ENCODE data around the gene CLDN9. TPM values are rescaled to one million over a fixed set of nuclear protein-coding genes. Genes with fewer than 3 reads are reported as not detected.

Gene CLDN9
- polyA plus RNA-seq, 10 donors, result 0.45 to 2.6 (median 1.3) TPM

DNA sequence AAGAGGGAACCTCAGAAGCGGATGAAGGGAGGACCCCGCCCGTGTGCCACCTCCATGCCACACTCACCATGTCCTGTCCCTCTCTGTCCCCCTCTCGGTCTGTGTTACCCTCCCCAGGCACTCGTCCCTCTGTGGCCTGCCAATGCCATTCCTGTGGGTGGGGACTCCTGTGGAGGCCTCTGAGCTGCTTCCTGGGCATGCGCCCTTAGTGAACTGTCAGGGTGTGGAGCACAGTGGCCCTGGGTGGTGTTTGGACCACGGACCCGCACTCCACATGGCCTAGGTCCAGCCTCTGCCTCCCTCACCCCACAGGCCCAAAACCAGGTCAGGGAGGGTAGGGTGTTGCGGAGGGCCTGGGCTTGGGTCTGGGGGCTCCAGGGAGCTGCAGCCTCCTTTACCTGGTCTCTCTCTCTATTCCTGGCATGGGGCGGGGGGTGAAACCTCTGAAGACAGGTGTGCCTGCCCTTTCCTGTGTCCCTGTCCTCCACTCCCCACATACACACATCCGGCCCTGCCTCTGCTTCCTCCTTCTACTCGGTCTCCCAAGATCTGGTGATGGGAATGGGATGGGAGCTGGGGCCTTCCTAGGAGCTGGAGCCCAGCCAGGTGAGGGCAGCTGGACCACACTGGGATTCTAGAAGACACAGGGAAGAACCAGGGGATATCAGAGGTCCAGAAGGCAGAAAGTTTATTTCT lies 21.0 kb upstream of the CLDN9 start:
- DNase-seq, result no peak

DNA sequence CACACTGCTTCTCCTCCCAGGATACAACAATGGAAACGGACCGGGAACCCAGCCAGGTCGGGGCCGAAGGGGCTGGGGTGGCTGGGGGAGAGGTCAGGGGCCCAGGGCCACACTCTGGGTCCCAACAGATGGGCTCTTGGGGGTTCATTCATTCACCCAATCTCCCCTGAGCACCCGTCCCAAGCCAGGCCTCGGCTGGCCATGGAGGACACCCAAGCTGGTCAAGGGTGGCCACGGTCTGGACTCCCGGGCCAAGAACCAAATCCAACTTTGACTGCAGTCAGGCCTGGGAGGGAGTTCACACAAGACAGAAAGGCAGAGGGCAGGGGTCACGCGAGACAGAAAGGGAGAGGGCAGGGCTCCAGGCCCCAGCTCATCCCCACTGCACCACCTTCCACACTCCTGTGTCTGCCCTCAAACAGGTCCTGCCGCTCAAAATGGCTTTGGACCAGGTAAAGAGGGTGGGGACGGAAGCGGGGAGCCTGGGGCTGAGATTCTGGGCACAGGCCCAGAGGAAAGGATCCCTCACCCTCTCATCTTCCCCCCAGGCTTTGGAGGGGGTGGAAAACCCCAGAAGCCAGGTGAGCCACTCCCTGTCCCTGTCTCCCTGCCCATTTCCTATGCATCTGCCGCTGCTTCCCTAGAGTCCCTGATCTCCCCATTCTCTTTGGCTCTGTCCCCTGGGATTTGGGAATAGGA lies 20.2 kb upstream of the CLDN9 start:
- DNase-seq, result no peak

DNA sequence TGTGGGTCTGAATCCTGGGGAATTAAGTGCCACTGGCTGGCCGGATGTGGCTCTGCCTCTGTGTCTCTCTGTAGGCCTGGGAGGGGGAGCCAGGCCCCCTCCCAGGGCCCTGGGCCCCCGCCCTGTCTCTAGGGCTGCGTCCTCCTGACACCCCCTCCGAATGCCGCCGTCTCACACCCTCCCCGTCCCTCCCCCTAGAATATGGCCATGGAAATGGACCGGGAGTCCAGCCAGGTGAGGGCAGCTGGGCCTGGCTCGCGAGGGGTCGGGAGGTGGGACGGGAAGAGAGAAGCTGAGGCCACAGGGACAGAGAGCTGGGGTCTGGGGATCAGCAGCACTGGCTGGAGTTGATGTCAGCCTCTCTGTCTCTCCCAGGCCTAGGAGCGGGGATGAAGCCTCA lies 16.4 kb upstream of the CLDN9 start:
- no peak for DNase-seq

DNA sequence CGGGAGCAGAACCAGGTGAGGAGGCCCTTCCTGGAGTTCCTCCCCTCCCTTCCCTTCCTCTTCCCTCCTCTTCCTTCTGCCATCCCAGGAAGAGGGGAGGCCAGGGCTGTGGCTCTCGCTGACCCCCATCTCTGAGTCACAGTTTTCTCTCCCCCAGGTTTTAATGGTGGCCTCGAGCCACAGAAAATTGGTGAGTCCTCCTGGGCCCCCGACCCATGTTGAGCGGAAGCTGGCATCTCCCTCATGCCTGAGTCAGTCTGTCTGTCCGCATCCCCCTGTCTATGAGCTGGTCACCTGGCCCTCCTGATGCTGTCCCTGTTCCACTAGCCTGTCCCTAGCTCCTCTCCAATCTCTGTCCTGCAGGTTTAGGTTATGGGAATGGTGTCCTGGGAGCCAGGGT lies 12.8 kb upstream of the CLDN9 start:
- DNase-seq, result no peak

DNA sequence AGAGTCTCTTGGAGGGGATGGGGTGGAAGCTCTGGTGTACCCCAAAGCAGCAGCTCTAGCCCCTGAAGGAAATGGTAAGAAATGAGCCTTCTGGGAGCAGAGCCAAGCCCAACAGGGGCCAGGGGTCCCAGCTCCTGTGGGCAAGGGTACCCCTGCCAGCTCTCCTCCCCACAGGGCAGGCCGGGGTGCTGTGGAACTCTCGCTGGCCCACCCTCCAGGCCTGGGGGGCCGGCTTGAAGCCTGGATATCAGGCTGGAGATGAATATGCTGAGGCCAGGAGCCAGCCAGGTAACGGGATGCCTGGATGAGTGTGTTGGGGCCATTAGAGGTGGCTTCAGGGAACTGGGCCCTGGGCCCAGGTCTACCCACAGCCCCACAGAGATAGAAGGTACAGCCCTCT lies 12.2 kb upstream of the CLDN9 start:
- no peak for DNase-seq

DNA sequence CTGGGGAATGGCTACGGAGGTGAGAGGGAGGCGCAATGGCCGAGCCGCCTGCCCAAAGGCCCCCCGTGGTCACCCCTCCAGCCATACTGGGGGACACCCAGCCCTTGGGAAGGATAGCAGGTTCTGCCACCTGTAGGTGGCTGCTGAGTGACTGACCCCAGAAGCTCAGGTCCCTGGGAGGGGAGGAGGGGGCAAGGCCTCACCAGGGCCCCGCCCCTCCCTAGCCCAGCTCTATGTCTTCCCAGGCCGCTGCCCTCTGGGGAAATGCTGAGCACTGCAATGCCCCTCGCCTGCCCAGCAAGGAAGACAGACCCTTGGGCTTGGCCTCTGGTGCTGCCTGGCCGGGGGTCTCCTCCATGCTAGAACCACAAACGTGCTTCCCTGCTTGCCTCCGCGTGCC lies 11.4 kb upstream of the CLDN9 start:
- no peak for DNase-seq

DNA sequence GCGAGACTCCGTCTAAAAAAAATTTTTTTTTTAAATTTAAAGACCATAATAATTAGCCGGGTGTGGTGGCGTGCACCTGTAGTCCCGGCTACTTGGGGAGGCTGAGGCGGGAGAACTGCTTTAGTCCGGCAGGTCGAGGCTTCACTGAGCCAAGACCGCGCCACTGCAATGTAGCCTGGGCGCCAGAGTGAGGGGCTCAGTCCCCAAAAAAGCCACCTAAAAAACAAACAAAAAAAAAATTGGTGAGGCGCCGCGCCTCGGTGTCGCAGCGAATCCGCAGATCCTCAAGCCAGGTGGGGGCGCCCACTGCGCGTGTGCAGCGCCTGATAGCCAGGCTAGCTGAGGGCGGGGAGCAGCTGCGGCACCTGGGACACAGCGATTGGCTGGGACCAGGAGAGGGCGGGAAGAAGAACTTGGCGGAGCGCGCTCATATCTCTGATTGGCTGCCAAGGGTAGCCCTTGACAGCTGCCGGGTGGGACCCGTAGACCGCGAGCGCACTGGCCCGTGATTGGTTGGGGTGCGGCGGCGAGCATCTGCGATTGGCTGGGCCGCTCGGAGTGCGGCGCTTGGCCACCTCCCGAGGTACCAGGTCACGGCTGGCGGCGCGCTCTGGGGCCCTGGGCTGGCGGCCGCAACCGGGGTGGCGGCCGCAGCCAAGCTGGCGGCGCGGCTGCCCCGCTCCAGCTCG lies 9.0 kb upstream of the CLDN9 start:
- peak; percentile 97 to 98 (median 97) for DNase-seq

DNA sequence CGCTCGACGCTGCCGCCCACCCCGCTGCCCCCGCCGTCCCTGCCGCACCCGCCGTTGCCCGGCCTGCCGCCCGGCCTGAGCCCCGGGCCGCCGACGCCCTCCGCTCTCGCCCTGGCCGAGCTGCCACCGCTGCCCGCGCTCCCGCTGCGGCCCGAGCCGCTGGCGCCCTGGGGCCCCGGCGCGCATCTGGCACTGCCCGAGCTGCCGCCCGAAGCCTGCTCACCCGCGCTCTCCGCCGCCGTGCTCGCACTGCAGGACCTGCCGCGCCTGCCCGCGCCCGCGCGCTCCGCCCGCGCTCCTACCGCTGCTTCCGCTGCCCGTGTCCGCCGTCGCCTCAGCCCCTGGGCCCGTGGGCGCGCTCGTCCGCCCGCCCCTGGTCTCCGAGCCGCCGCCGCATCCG lies 8.4 kb upstream of the CLDN9 start:
- no peak for DNase-seq

DNA sequence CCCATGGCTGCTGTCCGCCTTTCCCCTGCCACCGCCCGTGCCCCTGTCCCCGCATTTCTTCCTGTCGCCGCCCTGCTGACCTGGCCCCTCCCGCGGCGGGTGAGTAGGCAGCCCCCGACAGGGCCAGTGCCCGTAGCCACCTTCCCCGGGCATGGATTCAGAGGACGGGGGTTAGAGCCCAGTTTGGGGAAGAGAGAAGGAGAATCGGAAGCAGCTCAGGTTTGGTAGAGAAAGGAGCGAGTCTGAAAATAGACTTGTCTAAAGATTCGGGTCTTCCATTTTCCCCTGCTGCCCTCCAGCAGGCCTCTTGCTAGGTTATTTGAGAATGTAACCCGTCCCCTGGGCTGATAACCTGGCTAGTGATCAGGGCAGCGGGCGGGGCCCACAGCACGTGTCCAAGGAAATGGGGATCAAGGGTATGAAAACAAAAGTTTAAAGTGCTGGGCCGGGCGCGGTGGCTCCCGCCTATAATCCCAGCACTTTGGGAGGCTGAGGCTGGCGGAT lies 7.9 kb upstream of the CLDN9 start:
- peak in 1 of 3 donors; percentile 14 for DNase-seq

DNA sequence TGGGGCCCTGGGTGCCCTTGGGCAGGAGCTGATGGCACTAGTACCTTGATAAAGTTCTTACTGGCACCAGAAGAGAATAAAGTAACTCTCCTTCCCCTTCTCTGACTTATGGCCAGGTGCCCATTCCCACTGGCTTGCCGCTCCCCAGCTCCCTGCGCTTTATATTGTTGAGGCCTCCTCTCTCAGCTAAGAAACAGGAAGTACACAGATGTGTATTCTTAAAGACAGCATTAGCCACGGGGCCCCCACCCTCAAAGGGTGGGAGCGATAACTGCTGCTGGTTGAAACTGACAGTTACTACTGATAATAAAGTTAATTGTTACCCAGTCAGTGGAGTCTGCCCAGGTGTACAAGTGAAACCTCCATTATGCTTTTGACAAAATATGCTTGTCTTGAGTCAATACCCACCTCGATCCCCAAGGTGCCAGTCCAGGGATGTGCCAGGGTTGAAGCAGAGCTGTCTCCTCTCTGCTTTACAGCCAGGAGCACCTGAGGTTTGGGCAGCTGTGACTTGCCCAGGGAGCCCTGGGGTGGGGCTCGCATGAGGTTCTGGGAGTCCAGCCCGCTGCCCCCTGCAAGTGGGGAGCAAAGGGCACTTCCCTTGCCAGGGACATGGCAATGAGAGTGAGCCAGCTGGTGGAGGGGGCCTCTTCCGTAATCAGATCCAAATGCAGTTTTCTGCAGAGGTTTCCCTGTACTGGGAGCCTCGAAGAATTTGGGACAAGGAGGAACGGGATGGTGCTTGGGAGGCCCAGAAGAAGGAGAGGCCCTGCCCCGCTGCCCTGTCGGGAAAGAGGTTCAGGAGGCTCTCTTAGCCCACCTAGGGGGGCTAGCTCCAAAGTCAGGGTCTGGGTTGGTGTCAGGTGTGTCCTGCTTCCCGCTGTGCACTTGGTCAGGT lies 5.4 kb upstream of the CLDN9 start:
- peak in 1 of 3 donors; percentile 14 for DNase-seq

DNA sequence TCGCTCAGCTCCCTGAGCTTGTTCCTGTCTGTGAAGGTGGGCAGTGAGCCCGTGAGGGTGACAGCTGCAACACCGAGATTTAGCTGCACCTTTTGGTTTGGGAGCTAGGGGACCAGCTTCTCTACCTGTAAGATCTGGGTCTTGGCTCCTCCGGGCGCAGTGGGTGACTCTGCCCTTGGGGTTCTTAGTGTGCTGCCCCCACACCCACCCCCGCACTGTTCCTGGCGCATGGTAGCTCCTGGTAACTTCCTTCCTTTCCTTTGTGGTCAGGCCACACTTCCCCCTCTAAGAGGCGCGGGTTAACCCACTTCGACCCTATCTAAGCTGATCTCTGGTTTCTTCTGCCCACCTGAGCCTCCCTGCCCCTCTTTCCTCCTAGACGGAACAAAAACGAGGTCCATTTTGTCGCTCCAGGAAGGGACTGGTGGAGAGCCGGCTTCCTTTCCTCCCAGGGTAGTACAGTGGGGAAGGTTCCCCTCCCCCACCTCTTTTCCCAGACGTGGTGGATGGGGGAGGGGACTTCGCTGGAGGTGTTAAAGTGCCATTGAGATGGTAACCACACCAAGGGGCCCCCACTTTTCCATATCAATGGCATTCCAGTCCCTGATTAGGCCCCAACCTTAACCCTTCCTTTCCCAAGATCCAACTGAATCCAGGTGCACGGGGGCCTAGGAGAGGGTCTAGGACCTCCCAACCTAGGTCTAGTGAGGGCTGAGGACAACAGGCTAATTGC lies 4.6 kb upstream of the CLDN9 start:
- DNase-seq, result no peak

DNA sequence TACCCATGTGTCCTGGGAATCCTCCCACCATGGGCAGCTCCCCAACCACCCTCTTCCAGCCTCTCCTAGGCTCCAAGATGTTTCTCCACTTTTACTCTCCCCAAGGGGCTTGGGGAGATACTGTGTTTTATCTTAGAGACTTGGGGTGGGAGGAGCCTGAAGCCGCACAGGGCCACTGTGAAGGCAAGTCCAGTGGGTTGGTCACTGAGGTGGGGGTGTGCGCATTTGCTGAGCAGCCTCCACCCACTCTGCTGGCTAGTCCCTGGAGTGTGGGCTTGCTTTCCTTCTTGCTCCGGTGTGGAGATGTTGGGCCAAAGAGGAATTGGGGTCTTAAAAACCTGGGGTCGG lies 4.1 kb upstream of the CLDN9 start:
- no peak for DNase-seq

DNA sequence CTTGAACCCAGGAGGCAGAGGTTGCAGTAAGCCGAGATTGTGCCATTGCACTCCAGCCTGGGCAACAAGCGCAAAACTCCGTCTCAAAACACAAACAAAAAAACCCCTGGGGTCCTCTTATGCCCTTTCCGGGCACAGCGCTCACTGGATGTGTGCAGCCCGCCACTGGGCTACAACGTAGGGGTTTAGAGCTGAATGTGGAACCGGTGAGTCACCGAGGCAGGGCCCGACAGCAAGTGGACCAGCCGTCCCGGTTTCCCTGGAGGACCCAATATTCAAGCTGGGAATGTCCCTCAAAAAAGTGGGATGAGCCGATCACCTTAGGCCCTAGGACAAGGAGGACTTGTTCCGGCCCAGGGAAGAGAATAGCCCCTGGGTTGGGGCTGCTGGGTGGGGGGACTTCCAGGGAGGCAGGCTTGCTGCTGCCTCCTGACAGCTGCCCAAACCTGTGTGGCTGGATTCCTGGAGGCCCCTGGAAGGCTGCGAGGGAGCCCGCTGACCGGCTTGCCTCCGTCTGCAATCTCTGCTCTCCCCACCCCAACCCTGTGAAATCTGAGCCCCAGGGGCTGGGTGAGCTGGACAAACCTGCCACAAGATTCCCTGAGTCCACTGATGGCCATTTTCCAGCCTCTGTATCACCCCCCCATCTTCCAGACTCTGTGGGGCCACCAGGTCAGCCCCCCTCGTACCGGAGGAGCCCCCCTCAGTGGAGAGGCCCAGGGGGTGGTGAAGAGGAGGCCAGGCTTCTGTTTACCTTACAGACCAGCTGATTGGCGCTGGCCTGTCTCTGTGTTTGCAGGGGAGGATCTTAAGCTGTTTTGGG lies 2.9 kb upstream of the CLDN9 start:
- DNase-seq, result no peak

DNA sequence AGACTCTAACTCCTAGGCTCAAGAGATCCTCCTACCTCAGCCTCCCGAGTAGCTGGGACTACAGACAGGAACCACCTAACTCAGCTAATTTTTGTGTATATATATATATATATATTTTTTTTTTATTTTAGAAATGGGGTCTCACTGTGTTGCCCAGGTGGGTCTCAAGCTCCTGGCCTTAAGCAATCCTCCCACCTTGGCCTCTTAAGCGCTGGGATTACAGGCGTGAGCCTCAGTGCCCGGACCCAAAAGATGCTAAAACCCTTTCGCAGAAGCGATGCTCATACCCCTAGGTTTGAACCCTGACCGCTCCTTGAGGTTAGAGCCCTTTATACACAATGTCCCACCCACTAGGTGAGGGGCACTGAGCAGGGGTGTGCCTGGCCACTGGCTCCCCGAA lies 2.2 kb upstream of the CLDN9 start:
- no peak for DNase-seq

DNA sequence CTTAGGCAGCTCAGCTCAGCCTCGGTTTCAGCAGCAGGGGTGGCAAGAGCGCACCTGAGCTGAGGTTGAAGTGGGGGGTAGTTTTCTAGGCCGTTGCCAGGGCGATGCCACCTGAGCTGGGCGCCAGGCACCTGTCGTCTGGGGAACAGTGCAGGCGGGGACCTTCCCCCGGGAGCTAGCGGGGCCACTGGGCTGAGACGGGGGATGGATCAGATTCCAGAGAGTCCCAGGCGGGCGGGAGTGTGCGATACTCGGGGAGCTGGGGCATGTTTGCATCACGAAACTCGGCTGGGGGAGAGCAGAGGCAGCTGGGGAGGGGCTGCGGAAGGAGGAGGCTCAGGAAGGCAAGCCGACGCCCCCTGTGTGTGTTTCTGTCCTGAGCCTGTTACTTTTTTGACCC lies 477 bp upstream of the CLDN9 start:
- no peak for DNase-seq

DNA sequence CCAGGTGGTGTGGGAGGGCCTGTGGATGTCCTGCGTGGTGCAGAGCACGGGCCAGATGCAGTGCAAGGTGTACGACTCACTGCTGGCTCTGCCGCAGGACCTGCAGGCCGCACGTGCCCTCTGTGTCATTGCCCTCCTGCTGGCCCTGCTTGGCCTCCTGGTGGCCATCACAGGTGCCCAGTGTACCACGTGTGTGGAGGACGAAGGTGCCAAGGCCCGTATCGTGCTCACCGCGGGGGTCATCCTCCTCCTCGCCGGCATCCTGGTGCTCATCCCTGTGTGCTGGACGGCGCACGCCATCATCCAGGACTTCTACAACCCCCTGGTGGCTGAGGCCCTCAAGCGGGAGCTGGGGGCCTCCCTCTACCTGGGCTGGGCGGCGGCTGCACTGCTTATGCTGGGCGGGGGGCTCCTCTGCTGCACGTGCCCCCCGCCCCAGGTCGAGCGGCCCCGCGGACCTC lies 798 bp downstream of the CLDN9 start:
- no peak for DNase-seq

DNA sequence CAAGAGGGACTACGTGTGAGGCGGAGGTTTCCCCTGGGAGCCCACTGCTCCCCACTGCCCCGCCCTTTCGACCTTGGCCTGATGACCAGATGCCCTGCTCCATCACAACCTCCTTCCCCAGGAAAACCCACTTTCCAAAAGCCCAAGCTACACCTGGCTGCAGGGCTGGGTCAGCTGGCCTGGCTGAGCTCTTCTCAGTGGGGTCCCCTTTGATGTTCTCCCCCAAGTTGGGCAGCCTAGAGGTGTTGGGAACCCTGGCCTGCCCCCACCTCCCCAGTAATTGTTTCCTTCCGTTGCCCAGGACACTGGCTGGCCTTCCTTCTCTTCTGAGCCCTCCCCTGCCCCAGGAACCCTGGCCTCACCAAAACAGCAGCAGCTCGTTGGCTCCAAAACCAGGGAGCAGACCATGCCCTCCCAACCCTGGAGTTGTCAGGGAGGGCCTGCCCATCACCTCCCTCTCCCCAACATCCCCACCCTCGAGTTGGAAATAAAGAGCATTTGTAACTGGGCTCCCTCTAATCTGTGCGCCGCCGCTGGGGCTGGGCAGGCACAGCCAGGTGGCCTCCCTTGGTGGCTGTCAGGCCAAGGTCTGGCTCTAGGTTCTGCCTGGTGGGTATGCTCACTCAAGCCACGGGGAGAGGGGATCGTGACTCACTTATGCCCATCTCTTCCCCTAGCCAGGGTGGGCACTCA lies 1.4 kb downstream of the CLDN9 start:
- no peak for DNase-seq

DNA sequence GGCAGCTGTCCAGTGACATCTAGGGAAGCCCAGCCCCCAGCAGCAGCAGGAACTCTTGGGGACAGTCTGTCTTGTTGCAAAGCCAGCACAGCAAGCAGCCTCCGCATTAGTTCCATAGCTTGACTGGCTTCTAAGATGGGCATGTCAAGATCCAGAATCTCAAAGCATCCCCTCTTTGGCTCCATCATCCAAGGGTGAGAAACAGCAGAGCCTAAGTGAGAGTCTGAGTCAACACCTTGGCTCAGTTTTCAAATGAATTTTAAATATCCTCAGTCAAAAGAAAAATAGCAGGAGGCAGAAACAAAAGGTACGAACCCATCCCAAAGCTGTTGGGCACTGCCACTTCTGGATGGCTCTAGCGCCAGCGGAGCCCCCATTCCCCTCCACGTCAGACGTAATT lies 2.2 kb downstream of the CLDN9 start:
- DNase-seq, result no peak

DNA sequence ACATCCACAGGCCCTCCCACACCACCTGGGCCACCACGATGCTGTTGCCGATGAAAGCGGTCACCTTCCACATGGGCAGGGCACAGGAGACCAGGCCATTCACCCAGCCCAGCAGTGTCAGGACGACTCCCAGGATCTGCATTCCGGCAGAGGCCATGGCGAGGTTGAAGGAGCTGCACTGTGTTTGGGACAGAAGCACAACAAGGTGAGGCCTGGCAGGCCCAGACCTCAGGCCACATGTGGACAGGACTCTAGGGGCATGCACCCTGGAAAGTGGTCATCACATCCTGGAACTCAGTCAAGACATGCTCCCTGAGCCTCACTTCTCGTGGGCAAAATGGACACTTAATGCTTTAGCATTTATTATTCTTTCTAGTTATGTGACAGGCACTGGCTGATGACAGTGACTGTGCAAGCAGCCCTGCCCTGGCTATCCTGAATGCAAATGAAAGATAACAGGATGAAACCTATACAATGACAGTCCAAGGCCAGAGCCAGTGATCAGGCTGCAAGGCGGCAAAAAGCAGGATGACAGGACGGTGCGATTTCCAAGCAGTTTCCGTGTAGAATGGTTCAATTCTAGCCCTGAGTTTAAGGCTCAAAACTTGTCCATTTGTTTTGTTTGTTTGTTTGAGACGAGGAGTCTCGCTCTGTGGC lies 3.3 kb downstream of the CLDN9 start:
- no peak for DNase-seq
